ENCODE results near the gene PACRG.

The PACRG gene

DNA sequence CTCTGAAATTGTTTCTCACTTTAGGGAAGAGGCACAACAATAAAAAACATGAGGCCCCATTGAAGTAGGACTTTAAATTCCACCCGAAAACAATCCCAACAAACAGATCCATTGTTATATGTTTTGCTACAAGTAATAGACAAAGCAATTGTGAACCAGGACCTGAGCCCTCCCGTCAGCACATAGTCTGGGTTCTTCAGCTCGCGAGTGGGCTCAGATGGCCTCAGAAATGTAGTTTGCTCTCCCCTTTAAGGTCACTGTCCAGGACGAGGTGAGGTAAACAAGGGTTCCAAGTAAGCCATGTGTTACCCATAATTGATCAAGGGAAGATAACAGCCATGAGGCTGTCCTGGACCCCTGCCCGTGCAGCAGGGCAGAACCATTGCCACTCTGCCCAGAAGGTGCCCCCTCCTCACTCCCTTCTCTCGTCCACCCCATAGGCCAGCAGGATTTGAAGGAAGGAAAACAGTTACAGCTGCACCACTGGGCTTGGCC is 526.6 kb downstream of the PACRG start:
- H3K4me3 ChIP-seq (ENCODE audit: low read depth, low read length): no peak overlapping the region
- ChIA-PET POLR2A (no interaction called here), CTCF (no interaction called here)
- TF ChIP-seq, protein P1, sequence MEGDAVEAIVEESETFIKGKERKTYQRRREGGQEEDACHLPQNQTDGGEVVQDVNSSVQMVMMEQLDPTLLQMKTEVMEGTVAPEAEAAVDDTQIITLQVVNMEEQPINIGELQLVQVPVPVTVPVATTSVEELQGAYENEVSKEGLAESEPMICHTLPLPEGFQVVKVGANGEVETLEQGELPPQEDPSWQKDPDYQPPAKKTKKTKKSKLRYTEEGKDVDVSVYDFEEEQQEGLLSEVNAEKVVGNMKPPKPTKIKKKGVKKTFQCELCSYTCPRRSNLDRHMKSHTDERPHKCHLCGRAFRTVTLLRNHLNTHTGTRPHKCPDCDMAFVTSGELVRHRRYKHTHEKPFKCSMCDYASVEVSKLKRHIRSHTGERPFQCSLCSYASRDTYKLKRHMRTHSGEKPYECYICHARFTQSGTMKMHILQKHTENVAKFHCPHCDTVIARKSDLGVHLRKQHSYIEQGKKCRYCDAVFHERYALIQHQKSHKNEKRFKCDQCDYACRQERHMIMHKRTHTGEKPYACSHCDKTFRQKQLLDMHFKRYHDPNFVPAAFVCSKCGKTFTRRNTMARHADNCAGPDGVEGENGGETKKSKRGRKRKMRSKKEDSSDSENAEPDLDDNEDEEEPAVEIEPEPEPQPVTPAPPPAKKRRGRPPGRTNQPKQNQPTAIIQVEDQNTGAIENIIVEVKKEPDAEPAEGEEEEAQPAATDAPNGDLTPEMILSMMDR (IDR thresholded peaks at IDR 0.05; ENCODE audit: insufficient read depth, low read length, missing control alignments): no peak
- DNase-seq (ENCODE audit: low read depth, low spot score): no peak

DNA sequence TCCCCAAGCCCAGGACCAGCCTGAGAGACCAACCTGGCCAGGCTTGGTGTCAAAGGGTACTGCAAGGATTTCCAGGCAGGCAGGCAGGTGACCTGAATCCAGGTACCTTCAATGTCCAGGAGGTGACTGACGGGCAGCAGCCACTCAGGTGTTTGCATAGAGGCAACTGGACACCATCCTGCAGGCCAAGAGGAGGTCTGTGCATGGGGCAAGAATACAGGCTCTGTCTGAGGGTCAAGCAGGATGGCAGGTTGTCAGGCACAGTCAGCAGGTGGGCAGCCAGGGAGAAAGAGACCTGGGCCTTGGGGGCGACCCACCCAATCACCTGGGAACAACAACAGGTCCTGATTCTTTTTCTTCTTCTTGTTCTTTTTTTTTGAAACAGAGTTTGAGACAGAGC is 527.5 kb downstream of the PACRG start:
- TF ChIP-seq, protein P1 (IDR thresholded peaks at IDR 0.05; ENCODE audit: insufficient read depth, low read length, missing control alignments): no peak
- H3K4me3 ChIP-seq (ENCODE audit: low read depth, low read length): no peak overlapping the region
- POLR2A ChIA-PET: no interaction called here
- CTCF ChIA-PET: no interaction called here
- DNase-seq (ENCODE audit: low read depth, low spot score): no peak

- CTCF ChIA-PET: no interaction called here
- POLR2A ChIA-PET: no interaction called here
- H3K4me3 ChIP-seq (ENCODE audit: low read depth, low read length): no peak overlapping the region
These were observed 531.9 kb downstream of the PACRG start for GRCh38 chr6:163259689-163260088.

DNA sequence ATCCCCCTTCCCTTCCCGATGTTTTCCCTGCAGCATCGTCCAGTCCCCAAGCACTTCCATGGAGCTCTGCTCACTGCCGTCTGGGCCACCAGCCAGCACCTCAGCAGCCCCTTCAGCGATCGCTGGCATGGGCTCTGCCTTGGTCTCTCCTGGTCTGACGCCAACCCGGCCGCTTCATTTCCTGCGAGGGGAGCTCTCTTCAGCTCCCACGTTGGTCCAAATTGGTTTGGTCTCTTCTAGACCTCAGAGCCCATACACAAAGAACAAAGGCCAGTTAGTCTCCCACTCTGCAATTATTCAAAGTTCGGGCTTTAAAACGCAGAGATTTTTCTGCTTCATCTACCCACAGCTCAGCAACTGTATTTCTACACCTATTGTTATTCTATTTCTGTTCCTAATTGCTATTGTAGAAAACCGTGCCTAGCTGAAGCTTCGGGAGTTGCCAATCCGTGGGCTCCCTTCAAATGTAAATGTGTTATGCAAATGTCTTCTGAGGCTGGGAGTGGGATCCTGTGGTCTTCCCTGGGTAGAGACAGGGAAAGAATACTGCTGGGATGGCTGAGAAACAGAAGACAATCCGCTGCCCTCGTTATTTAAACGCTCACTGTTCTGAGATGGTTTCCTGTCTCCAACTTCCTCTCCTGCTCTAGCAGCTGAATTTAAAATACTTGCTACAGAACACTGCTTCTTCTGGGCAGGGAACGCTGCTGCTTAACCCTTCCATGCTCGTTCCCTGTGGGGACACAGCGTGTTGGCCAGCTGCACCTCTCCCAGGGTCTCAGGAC is 532.5 kb downstream of the PACRG start:
- TF ChIP-seq, protein P1 (IDR thresholded peaks at IDR 0.05; ENCODE audit: insufficient read depth, low read length, missing control alignments): no peak
- ChIA-PET POLR2A (no interaction called here), CTCF (no interaction called here)
- no peak overlapping the region; the same call in 1 of the 2 replicates for H3K4me3 ChIP-seq (ENCODE audit: low read depth, low read length)
- DNase-seq (ENCODE audit: low read depth, low spot score): no peak

More at GRCh38 chr6:163259689-163260088, 531.9 kb downstream of the PACRG start:
- TF ChIP-seq, protein P1 (IDR thresholded peaks at IDR 0.05; ENCODE audit: insufficient read depth, low read length, missing control alignments): no peak
- DNase-seq (ENCODE audit: low read depth, low spot score): no peak

GRCh38 chr6:163260911-163261310 is 533.1 kb downstream of the PACRG start:
- ChIA-PET CTCF (no interaction called here), POLR2A (no interaction called here)
- no peak for DNase-seq (ENCODE audit: low read depth, low spot score)
- TF ChIP-seq, protein P1 (IDR thresholded peaks at IDR 0.05; ENCODE audit: insufficient read depth, low read length, missing control alignments): no peak
- no peak overlapping the region for H3K4me3 ChIP-seq (ENCODE audit: low read depth, low read length)

DNA sequence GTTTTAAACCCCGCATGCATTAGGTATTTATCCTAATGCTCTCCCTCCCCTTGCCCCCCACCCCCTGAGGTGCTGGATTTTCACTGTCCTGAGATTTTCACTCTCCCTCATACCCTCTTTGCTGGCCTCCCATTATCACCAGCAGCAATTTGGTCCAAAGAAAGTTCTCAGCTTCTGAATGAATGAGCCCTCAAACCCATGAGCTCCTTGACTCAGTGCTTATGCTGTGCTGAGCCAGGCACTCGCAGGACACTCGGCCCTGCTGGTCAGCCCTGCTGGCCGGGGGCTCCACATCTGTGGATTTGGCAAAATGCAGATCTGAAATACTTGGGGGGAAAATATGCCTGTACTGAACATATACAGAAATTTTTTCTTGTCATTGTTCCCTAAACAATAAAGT is 533.6 kb downstream of the PACRG start:
- ChIA-PET CTCF (no interaction called here), POLR2A (no interaction called here)
- H3K4me3 ChIP-seq (ENCODE audit: low read depth, low read length): no peak overlapping the region
- TF ChIP-seq, protein P1 (IDR thresholded peaks at IDR 0.05; ENCODE audit: insufficient read depth, low read length, missing control alignments): no peak
- no peak for DNase-seq (ENCODE audit: low read depth, low spot score)

All from AG04449 (cell line).